ENCODE data around the gene MYO18B.
"Not testable (repeated sequence)": the region's sequence is repeated elsewhere in the genome, so short reads cannot be mapped to it uniquely, and the experiment has no call there.

MYO18B gene

GRCh38 chr22:25702040-25702439, 39.9 kb upstream of the MYO18B start:
- no peak overlapping the region for H3K4me3 ChIP-seq (ENCODE audit: control insufficient read depth, low read depth, low read length)
- peak; percentile 23 for TF ChIP-seq CTCF (IDR thresholded peaks at IDR 0.05; ENCODE audit: control insufficient read depth, insufficient read depth, low read depth, low read length, missing control alignments)
- no peak for DNase-seq (ENCODE audit: low read depth)

- no peak for TF ChIP-seq CTCF (IDR thresholded peaks at IDR 0.05; ENCODE audit: control insufficient read depth, insufficient read depth, low read depth, low read length, missing control alignments)
- DNase-seq (ENCODE audit: low read depth), result no peak
- no peak overlapping the region for H3K4me3 ChIP-seq (ENCODE audit: control insufficient read depth, low read depth, low read length)
Measured at GRCh38 chr22:25702571-25703167, 39.3 kb upstream of the MYO18B start.

- H3K4me3 ChIP-seq (ENCODE audit: control insufficient read depth, low read depth, low read length), result no peak overlapping the region
- DNase-seq (ENCODE audit: low read depth), result no peak
- TF ChIP-seq CTCF (IDR thresholded peaks at IDR 0.05; ENCODE audit: control insufficient read depth, insufficient read depth, low read depth, low read length, missing control alignments), result no peak
Measured at GRCh38 chr22:25704701-25705100, 37.3 kb upstream of the MYO18B start.

GRCh38 chr22:25706197-25706596, 35.8 kb upstream of the MYO18B start:
- H3K4me3 ChIP-seq (ENCODE audit: control insufficient read depth, low read depth, low read length), result no peak overlapping the region
- no peak for DNase-seq (ENCODE audit: low read depth)
- TF ChIP-seq CTCF (IDR thresholded peaks at IDR 0.05; ENCODE audit: control insufficient read depth, insufficient read depth, low read depth, low read length, missing control alignments), result no peak

GRCh38 chr22:25708430-25708829, 33.6 kb upstream of the MYO18B start:
- DNase-seq (ENCODE audit: low read depth); H3K4me3 ChIP-seq (ENCODE audit: control insufficient read depth, low read depth, low read length): not testable (repeated sequence)

GRCh38 chr22:25709758-25710157, 32.2 kb upstream of the MYO18B start:
- no peak for DNase-seq (ENCODE audit: low read depth)
- TF ChIP-seq CTCF (IDR thresholded peaks at IDR 0.05; ENCODE audit: control insufficient read depth, insufficient read depth, low read depth, low read length, missing control alignments), result no peak

GRCh38 chr22:25710501-25710900, 31.5 kb upstream of the MYO18B start:
- DNase-seq (ENCODE audit: low read depth), result no peak
- no peak overlapping the region for H3K4me3 ChIP-seq (ENCODE audit: control insufficient read depth, low read depth, low read length)
- TF ChIP-seq CTCF (IDR thresholded peaks at IDR 0.05; ENCODE audit: control insufficient read depth, insufficient read depth, low read depth, low read length, missing control alignments), result no peak

More at GRCh38 chr22:25709758-25710157, 32.2 kb upstream of the MYO18B start:
- H3K4me3 ChIP-seq (ENCODE audit: control insufficient read depth, low read depth, low read length), result no peak overlapping the region

All from AG09309 (cell line).